CMK (cell line): ENCODE data around the gene PRKCZ.
A peak's percentile ranks its signal among the peaks of the same experiment; 100 is the strongest.
"Not testable (repeated sequence)": the region's sequence is repeated elsewhere in the genome, so short reads cannot be mapped to it uniquely, and the experiment has no call there.

Experiments
- DNase-seq: peaks from one replicate; pipeline ENCODE4 v3.0.0-alpha.2; 2010; ENCODE audit warnings: low read depth

PRKCZ gene

DNA sequence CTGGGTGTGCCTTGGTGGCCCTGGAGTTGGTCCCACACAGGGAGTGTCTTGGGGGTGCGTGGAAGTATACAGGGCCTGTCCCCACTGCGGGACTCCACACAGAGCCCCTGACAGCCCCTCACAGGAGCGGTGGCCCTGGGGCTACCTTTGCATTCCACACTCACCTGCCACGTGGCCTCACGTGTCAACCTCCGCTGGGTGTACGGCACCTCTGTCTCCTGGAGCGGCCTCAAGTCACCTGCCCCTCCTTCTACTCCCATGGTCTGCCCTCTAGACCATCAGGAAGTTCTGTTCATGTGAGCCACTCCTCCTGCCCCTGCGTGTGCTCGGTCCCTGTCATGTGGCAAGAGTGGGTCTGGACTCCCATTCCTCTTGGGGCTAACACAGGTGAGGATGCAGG, 85.7 kb downstream of the PRKCZ start:
- DNase-seq, result no peak

DNA sequence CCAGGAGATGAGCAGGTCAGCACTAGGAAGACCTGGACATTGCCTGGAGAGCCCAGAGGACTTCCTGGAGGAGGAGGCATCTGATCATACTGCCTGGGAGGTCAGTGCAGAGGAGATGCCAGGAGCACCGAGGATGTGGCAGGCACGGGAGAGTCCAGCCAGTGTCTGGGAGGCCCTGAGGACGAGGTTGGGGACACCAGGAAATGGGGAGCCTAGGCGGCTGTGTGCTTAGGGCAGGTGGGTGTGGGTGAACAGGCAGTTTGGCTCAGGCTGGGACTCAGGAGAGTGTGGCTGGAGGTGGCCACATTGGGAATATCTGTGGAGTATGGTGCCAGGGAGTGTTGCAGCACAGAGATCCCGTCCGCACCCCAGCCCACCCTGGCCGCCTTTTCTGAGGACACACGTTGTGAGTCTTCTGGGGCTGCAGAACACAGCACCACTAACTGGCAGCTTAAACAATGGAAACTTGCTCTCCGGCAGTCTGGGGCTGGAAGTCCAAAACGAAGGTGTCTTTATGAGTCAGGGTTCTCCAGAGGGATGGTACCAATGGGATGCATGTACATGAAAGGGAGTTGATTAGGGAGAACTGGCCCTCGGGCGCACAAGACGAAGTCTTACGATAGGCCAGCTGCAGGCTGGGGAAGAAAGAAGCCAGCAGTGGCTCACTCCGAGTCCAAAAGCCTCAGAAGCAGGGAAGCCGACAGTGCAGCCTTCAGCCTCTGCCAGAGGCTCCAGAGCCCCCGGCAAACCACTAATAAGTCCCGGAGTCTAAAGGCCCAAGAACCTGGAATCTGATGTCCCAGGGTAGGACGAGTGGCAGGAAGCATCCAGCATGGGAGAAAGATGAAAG, 86.4 kb downstream of the PRKCZ start:
- DNase-seq, result no peak

DNA sequence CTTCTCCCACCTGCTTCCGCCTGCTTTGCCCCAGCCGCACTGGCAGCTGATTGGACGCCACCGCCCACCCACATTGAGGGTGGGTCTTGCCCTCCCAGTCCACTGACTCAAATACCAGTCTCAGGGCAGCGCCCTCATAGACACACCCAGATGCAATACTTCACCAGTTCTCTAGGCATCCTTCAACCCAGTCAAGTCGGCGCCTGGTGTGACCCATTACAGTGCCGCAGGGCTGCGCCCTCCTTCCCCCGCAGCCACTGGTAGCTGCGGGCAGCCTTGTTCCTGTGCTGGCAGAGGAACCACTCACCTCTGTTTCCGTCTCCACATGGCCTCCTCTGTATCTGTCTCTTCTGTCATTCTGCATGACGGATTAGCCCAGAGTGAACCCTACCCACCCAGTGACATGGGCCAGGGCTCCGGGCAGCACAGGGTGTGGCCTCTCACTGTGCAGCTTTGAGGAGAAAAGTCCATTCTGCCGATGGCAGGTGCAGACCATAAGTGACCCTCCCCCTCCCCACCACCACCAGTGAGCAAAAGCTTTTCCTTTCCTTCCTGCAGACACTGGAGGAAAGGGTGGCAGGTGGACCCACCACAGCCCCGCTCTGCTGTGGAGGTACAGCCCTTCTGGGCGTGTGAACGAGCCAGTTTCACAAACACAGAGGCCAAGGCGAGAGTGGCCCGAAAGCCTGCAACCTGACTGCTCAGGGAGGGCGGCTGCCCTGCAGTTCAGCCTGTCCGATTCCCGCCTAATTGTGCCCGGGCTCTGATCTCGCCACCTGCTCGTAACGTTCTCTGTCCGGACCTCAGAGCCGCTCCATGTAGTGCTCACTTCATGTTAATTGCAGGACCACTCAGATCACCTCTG, 87.3 kb downstream of the PRKCZ start:
- no peak for DNase-seq

DNA sequence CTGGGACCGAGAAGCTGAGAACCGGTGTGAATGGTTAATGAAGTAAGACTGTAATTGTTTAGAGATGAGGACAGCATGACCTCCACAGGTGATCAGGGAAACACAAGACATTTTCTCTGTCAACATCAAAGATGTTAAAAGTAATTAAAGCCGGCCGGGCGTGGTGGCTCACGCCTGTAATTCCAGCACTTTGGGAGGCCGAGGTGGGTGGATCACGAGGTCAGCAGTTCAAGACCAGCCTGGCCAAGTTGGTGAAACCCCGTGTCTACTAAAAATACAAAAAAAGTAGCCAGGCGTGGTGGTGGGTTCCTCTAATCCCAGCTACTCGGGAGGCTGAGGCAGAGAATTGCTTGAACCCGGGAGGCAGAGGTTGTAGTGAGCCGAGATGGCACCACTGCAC, 88.9 kb downstream of the PRKCZ start:
- not testable (repeated sequence) for DNase-seq

DNA sequence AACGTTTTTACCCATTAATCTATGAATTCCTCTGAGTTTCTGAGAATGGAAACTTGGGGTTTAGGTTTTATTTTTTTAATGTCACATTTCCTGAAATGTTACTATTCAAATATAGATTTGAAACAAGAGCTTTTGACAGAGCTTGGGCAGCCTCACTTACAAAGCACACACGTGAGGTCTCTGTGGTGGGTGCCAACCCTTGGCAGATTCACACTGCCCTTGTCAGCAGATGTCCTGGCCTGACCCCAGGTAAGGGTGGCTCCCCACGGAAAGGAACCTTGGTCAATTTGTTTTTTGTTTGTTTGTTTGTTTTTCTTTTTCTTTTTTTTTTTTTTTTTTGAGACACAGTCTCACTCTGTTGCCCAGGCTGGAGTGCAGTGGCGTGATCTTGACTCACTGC, 90.8 kb downstream of the PRKCZ start:
- no peak for DNase-seq

DNA sequence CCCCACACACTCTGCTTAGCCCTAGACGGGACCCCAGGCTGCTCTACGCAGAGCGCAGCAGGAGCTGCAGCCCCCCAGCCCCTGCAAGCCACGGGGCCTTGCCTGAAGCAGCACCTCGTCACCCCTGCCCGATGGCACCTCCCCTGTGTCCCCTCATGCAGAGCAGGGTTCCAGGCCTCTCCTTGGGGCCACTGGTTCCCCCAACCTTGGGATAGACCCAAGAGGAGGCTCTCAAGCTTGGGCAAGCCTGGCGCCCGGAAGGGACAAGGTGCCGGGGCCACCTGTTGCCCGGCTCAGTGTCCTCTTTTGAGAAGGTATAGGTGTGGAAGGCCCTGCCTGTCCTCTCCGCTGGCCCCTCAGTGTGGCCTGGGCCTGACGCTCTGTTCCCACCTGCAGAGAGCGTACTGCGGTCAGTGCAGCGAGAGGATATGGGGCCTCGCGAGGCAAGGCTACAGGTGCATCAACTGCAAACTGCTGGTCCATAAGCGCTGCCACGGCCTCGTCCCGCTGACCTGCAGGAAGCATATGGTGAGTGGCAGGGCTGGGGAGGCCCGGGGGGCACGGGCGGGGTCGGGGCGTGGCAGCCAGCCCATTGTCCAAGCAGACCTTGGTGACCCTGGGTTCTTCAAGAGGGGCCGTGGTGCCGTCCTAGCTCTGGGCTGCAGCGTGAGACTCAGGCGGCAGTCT, 93.7 kb downstream of the PRKCZ start:
- no peak for DNase-seq

GRCh38 chr1:2144501-2145090, 94.4 kb downstream of the PRKCZ start:
- no peak for DNase-seq

- no peak for DNase-seq
These were observed 96.0 kb downstream of the PRKCZ start for GRCh38 chr1:2145946-2146835.

- DNase-seq, result no peak
These were observed 96.8 kb downstream of the PRKCZ start for GRCh38 chr1:2146836-2147517.

DNA sequence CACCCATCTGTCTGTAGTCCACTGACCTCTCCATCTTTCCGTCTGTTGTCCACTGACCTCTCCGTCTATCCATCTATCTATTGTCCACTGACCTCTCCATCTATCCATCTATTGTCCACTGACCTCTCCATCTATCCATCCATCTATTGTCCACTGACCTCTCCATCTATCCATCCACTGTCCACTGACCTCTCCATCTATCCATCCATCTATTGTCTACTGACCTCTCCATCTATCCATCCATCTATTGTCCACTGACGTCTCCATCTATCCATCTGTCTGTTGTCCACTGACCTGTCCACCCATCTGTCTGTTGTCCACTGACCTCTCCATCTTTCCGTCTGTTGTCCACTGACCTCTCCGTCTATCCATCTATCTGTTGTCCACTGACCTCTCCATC, 97.7 kb downstream of the PRKCZ start:
- DNase-seq, result not testable (repeated sequence)

GRCh38 chr1:2148691-2149090, 98.5 kb downstream of the PRKCZ start:
- DNase-seq, result peak; percentile 53

DNA sequence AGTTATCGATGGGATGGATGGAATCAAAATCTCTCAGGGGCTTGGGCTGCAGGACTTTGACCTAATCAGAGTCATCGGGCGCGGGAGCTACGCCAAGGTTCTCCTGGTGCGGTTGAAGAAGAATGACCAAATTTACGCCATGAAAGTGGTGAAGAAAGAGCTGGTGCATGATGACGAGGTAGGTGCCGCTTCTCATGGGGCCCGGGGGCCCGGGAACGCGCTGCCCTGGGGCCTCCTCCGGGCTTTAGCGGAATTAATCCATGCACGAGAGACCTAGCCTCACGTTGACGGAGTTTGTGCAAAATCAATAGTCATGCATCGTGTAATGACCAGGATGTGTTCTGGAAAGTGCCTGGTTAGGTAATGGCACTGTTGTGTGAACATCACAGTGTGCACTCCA, 100.6 kb downstream of the PRKCZ start:
- DNase-seq, result no peak

DNA sequence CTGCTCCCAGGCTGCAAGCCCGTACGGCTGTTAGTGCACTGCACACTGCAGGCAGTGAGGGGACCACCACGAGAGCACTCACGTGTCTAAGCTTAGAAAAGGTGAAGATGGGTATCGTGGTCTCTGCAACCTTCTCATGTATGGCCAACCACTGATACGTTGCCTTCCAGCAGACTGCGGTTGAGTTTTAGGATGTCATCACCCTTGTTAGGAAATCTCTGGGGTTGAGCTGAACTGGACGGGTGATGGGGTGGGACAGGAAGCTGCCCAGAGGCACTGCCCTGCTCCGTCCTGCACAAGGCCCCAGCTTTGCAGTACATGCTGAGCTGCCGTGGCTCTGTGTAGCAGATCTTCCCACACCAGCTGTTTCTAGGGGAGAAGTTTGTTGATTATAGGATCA, 101.0 kb downstream of the PRKCZ start:
- DNase-seq, result peak; percentile 88

DNA sequence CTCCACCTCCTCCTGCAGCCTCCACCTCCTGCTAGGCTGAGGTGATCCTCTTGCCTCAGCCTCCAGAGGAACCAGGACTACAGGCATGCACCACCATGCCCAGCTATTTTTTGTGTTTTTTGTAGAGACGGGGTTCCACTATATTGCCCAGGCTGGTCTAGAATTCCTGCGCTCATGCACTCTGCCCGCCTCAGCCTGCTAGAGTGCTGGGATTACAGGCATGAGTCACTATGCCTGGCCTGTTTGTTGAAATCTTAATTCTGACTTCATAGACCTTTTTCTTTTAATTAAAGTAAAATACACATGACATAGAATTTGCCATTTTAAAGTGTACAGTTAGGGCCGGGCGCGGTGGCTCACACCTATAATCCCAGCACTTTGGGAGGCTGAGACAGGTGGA, 101.7 kb downstream of the PRKCZ start:
- DNase-seq, result no peak

DNA sequence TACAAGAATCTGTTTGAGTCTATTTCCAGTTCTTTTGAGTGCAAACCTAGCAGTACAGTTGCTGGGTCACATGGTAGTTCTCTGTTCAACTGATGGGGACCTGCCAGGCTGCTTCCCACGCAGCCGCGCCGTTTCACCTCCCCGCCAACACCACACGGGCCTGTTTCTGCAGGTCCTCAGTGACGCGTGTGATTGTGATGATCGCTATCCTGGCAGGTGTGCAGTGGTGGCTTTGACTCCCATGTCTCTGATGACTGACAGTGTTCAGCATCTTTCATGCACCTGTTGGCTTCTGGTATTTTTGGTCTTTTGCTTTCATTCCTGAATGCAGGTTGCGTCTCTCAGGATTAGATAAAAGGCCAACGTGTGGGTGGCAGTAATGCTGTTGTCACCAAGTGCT, 102.7 kb downstream of the PRKCZ start:
- DNase-seq, result no peak

DNA sequence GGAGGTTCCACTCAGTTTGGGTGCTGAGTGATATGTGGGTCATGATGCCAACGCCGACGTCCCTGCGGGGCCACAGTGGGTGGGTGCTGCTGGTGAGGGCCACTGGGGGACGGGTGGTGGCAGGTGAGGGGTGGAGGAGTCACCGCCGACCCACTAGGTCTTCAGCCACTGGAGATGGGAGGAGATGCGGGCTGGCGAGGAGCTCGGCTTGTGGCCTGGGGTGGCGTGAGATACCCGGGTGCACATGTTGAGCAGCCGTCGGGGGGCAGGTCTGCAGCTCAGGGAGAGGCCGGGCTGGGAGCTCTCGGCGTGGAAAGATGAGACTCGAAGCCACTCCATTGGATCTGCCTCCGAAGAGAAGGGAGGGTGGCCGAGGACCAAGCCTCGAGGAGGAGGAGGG, 103.8 kb downstream of the PRKCZ start:
- no peak for DNase-seq

GRCh38 chr1:2155147-2155598, 105.0 kb downstream of the PRKCZ start:
- no peak for DNase-seq

- DNase-seq, result no peak
These were observed 105.6 kb downstream of the PRKCZ start for GRCh38 chr1:2155788-2156187.

GRCh38 chr1:2156866-2157265, 106.7 kb downstream of the PRKCZ start:
- no peak for DNase-seq

GRCh38 chr1:2157856-2158255, 107.6 kb downstream of the PRKCZ start:
- no peak for DNase-seq

- DNase-seq, result no peak
These were observed 108.1 kb downstream of the PRKCZ start for GRCh38 chr1:2158272-2158671.
